Fibroblast of lung (primary cell): Measurements from ENCODE around the gene RAB28.

ENCODE experiments used
- EZH2 ChIP-seq: IDR thresholded peaks from 2 replicates; pipeline ENCODE4 v1.5.1; 2012; ENCODE audit warnings: low read length, control low read depth, mild to moderate bottlenecking; ENCODE audit errors: missing control alignments
- TF ChIP-seq, protein P1 (sequence below), 2 donors: IDR thresholded peaks in 1 of 2; conservative IDR thresholded peaks in 1 of 2; 1 replicate in 1 of 2; 2 replicates in 1 of 2; pipeline ENCODE4 v1.5.1; 2011 to 2012; ENCODE audit warnings: low read length in 2 of 2, control low read depth in 1 of 2, inconsistent platforms in 1 of 2, low read depth in 1 of 2, mild to moderate bottlenecking in 1 of 2

DNA sequence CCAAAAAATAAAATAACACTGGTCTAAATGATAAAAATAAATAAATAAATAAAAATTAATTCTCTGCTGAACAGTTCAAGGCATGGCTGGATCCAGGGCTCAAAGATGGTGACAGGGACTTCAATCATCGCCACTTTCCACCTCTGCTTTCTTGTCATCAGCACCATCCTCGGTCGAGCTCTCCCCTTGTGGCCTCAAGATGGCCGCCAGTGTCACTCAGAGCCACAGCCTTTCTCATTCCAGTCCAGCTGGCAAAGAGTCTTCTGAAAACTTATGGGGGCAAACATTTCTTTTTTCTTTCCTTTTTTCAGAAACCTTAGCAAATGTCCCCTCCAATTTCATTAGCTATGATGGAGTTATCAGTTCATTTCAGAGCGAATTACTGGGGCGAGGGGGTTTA, 119.5 kb downstream of the RAB28 start:
- TF ChIP-seq, protein P1, sequence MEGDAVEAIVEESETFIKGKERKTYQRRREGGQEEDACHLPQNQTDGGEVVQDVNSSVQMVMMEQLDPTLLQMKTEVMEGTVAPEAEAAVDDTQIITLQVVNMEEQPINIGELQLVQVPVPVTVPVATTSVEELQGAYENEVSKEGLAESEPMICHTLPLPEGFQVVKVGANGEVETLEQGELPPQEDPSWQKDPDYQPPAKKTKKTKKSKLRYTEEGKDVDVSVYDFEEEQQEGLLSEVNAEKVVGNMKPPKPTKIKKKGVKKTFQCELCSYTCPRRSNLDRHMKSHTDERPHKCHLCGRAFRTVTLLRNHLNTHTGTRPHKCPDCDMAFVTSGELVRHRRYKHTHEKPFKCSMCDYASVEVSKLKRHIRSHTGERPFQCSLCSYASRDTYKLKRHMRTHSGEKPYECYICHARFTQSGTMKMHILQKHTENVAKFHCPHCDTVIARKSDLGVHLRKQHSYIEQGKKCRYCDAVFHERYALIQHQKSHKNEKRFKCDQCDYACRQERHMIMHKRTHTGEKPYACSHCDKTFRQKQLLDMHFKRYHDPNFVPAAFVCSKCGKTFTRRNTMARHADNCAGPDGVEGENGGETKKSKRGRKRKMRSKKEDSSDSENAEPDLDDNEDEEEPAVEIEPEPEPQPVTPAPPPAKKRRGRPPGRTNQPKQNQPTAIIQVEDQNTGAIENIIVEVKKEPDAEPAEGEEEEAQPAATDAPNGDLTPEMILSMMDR (conservative IDR thresholded peaks at IDR 0.05 in 1 of 2, IDR thresholded peaks at IDR 0.05 in 1 of 2; ENCODE audit: low read depth in 1 of 2, low read length in 2 of 2), result no peak
- no peak for TF ChIP-seq EZH2
